HG02840 (cell line): ENCODE data around the gene IL17C.

ENCODE experiments used
- ATAC-seq: cut with Tn5 transposase; IDR thresholded peaks from one replicate; pipeline ENCODE4 v1.9.1; 2021; ENCODE audit warnings: mild to moderate bottlenecking, moderate library complexity, moderate number of reproducible peaks; ENCODE audit not compliant: unreplicated experiment, low FRiP score

IL17C gene

DNA sequence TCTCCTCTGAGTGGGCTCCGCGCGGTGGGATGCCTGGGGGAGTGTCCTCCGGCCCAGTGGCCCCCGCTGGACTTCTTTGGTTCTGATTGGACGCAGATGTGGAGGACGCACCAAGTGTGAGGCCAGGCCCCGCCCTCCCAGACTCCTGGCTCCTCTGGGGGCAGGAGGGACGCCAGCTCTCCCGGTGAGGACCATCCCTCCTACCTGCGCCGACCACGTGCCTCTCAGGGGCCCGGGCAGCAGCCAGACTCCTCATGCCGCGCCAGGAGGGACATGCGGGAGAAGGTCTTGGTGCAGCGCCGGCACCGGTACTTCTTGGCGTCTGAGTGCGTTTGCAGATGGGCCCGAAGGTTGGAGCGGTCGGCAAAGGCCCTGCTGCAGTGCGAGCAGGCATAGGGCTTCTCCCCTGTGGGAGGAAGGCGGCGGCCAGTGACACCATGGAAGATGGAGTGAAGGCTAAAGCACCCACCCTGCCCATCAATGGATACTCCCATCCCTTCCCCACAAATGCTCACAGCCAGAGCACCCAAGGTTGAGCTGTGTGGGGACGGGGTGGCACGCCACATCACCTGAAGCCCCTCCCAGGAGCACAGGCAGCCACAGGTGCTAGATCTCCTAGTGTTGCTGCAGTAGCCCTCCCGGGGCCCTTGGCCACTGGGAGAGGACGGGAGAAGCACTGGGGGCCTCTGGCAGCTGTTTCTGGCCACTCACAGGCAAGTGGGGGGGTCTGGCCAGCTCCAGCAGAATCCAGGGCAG, 40.0 kb downstream of the IL17C start:
- ATAC-seq, result no peak

DNA sequence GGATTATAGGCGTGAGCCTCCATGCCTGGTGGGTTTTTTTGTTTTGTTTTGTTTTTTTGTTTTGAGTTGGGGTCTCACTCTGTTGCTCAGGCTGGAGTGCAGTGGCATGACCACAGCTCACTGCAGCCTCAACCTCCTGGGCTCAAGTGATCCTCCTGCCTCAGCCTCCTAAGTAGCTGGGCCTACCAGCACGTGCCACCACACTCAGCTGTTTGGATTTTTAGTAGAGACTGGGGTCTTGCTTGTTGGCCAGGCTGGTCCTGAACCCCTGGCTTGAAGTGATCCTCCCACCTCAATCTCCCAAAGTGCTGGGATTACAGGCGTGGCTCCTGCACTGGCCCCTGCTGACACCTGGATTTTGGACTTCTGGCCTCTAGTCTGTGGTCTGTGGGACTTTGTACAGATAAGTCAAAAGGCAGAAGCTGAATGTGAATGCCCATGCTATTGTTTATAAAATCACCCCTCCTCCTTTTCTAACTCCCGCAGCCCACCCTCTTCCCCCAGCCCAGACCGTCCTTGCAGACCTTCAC, 42.2 kb downstream of the IL17C start:
- no peak for ATAC-seq

DNA sequence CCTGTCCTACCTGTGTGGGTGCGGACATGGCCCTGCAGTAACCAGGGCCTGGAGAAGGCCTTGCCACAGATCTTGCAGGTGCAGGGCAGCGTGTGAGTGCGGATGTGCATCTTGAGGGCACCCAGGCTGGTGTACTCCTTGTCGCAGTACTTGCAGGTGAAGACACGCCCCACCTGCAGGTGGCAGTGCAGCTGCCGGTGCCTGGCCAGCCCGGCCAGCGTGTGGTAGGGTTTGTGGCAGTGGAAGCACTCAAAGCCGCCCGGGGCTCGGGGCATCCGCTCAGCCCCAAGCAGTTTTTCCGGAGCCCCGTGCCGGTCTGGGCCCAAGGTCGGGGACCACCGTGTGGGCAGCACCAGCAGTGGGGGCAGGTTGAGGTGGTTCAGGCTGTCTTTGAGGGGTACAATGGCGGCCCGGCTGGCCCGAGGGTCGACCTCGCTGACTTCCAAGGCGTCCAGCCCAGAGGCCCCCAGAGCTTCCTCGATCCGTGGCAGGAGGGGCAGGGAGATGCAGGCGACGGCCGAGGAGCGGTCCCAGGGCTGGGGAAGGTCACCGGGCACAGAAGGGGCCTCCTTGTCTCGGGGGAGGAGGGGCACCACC, 42.8 kb downstream of the IL17C start:
- ATAC-seq, result peak; percentile 6

DNA sequence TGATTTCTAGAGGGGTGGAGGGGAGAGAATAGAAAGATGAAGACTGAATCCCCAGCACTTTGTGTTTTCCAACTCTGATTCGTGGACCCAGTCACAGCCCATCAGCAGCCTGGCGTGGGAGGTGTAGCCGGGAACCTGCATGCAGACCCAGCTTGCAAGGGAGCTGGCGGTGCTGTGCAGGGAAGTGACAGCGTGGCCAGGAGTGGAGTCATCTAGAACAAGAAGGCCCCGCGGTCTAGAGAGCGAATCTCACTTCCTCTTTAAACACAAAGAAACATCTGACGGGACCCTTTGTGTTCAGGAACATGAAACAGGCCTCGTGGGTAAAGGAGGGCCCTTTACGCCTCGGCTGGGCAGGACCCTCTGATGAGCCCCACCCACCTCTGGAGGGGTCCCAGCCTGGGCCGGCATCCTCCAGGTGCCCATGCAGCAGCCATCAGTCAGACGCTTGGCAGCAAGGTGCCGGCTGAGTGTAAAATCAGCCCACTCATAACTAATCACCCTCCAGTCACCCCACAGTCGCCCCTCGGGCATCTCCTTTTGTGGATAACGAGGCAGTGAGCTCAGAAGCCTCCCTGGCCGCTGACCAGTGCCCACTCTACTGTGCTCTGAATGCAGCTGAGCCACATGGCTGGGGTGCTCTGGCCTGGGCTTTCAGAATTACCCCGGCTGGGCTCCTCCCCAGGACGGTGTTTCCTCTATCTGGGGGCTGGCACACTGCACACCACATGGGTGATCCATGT, 43.5 kb downstream of the IL17C start:
- ATAC-seq, result peak; percentile 67

DNA sequence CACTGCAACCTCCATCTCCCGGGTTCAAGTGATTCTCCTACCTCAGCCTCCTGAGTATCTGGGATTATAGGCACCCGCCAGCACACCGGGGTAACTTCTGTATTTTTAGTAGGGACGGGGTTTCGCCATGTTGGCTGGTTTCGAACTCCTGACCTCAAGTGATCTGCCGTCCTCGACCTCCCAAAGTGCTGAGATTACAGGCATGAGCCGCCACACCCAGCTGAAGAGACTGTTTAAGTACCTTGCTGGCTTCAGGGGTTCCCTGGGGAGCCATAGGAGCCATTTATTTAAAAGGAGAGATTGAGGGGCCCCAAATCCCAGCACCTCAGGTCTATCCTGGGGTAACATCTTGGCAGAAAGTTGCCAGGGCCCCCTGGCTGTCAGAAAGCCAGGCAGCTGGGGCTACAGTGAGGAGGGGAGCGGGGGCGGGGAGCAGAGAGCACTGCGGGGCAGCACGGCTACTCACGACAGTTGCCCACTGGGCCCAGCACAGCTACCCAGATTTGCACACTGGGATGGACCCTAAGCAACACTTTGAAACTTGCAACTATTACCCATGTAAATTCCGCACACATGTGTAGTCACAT, 46.3 kb downstream of the IL17C start:
- no peak for ATAC-seq

DNA sequence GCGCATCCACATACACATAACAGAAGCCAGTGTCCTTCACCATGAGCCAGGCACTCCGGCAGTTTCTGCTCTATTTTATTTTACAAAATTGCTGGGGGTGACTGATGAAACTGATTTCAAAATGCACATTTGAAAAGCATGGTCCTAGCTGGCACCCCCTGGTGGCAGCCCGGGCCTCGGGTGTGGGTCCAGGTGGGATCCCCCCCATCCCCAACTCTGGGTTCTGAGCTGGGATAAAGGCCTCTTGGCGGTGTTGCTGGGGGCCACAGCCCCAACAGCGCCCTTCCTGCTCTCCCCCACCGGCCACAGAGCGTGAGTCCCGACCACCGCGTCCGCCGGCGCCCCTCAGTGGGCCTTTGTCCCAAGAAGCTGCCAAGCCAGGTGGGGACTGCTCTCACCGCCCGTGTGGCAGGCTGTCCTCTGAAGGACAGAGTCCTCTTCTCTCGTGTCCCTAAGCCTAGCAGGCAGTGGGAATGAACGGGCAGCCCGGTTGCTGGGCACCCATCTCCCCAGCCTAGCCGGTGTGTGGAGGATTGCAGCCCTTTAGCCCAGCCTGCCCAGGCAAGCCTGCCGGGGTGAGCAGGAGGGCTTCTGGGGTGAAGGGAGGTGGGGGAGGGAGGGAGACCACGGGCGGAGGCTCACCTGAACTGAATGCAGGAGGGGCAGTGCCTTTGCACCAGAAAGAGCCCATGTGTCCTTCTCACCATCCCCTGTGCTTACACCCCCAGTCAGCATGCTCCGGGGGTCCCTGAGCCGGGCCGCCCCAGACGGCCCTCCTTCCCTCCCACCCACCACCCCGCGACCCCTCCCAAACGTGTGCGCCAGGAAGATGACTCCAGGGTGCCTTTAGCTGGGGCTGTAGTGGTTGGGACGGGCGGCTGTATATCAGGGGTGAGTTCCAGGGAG, 47.0 kb downstream of the IL17C start:
- ATAC-seq, result no peak

DNA sequence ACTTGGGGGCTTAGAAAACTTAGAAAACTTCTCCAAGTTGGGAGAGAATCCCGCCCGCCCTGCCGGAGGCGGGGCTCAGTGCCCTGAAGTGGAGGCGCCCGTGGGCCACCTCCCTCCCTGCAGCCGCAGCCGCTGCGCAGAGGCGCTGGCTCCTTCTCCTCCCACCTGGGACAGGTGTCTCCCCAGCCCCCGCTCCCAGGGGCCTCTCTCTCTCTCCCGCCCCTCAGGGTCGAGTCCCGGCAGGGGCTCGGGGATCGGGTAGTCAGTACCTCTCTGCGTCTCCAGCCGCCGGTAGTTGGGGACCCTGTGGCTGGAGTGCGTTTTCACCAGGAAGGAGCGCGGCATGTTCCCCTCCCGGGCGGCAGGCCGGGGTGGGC, 47.7 kb downstream of the IL17C start:
- no peak for ATAC-seq

DNA sequence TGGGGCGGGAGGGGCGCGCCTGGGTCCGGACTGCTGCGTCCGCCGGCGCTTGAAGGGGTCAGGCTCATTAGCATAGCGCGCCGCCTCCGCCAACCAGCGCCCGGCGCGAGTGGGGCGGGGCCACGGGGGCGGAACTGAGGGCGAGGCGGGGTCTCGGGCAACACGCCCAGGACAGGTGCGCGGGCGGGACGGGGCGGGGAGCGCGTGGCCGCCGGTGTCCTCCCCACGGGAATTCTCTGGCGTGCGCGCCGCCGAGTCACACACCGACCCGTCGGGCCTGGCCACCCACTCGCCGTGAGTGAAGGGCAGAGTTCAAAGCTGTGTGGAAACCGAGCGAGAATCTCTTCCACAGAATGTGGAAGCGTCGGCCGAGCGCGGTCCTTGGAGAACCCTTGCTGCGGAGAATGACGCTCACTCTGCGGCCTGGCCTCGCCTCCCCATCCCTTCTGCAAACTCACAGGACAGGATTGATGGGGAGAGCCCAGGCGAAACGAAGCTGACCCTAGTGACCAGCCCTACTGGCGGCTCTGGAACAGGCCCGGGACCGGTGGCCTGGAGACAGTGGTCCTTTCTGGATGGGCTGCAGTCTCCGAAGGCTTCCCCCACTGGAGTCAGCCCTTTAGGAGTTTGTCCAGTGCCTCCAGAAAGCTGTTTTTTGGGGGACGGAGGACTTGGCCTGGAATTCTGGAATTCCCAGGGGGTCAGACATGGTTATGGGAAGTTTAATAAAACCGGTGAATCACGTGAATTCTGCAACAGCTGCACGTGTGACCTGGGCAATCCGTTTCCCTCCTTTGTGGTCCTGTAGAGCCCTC, 48.3 kb downstream of the IL17C start, which contains the start of gene SNAI3:
Gene SNAI3 (minus strand): TSS at position 69 of the 815 bp plus-strand sequence. CDS start 101 bp downstream, outside the sequence.
- peak; percentile 66 for ATAC-seq

DNA sequence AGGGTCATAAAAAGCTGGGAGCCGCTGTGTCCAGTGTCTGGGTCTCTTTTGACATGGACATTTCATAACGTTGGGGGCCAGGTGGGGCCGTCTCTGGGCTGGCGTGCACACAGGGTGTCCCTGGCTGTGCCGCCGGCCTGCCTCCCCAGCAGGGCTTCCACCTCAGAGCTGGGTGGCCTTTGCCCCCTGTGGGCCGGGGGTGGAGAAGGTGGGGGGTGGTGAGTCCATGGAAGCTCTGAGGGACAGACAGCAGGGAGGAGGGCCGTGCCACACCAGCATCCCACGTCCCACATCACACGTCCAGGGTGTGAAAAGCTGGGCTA, 48.8 kb downstream of the IL17C start:
- no peak for ATAC-seq

DNA sequence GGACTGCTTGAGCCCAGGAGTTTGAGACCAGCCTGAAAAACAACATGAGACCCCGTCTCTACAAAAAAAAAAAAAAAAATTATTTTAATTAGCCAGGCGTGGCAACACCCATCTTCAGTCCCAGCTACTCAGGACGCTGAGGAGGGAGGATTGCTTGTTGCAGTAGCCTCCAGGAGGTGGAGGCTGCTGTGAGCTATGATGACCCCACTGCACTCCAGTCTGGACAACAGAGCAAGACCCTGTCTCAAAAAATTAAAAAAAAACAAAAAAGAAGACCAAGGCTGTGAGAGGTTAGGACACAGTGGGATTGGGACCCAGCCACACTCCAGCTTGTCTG, 49.3 kb downstream of the IL17C start:
- ATAC-seq, result no peak

DNA sequence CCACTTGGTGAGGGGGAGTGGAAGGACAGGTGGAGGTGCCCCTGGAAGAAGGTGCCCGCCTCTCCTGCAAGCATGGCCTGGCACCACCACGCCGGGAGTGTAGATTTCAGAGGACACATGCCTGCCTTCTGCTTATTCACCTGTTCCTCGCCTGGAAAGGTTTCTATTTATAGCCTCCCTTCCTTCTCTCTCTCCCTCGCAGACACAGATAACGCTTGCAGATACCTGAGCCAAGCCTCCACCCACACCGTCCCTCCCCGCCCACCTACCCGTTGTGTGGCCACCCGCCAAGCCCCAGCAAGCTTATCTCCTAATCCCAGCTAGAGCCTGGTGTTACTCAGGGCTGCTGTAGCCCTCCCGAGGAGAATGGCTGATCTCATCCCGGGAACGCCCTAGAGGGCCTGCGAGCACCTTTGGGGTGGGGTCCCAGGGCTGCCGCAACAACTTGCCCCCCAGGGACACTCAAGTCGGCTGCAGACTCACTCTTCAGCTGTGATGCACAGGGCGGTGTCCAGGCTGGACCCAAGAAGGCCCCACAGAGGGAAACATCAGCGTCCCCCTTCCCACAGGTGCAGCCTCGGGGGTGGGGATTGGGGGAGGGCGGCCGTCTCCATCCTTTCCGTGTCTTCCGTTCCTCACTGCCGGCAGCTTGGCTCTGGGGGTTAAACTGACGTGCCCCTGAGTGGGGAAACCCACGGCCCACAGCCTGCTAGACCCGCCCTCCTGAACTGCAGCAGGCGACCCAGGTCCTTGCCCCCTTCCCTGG, 49.8 kb downstream of the IL17C start:
- ATAC-seq, result no peak
